Right lobe of liver (tissue), 6 donors: ENCODE results near the gene LHFPL2. TPM values are rescaled to one million over a fixed set of nuclear protein-coding genes. Genes with fewer than 3 reads are reported as not detected.

Experiments used
- ATAC-seq, 4 donors: fragments of 200-7000 bp; cut with Tn5 transposase; one replicate each; pipeline ENCODE4 v1.9.1; 2020; ENCODE audit warnings: mild to moderate bottlenecking in 4 of 4, moderate library complexity in 4 of 4
- DNase-seq, 3 donors: peaks; one replicate each; pipeline ENCODE4 v3.0.0-alpha.2; 2020
- H3K27ac ChIP-seq, 3 donors: fragments of 200-600 bp; one replicate each; pipeline ENCODE4 v1.8.0; 2022
- H3K27me3 ChIP-seq, 2 donors: fragments of 200-600 bp; one replicate each; pipeline ENCODE4 v1.8.0; 2022
- H3K36me3 ChIP-seq, 4 donors: fragments of 200-600 bp; sonication (generic) in 1 of 4; one replicate each; pipeline versions ENCODE4 v1.5.1 to v1.8.0; 2017 to 2022; ENCODE audit warnings: control low read depth in 1 of 4
- H3K4me1 ChIP-seq, 4 donors: fragments of 200-600 bp; sonication (generic) in 1 of 4; one replicate each; pipeline versions ENCODE4 v1.5.1 to v1.8.0; 2017 to 2022; ENCODE audit warnings: control low read depth in 1 of 4
- H3K4me3 ChIP-seq, 3 donors: fragments of 200-600 bp; one replicate each; pipeline ENCODE4 v1.8.0; 2022
- H3K9me3 ChIP-seq, 4 donors: fragments of 200-600 bp; sonication (generic) in 1 of 4; one replicate each; pipeline versions ENCODE4 v1.5.1 to v1.8.0; 2017 to 2022; ENCODE audit warnings: control low read depth in 1 of 4
- POLR2A ChIP-seq: fragments of 450-650 bp; IDR thresholded peaks from one replicate; pipeline ENCODE4 v1.6.1; 2017; ENCODE audit warnings: antibody characterized with exemption, mild to moderate bottlenecking
- WGBS: methylation state at CpG from one replicate; pipeline ENCODE4 v1.1.6; 2018; ENCODE audit warnings: low coverage, low lambda C conversion rate; ENCODE audit not compliant: insufficient coverage; ENCODE audit errors: missing lambda C conversion rate; 5-methylcytosine and 5-hydroxymethylcytosine counted together
- intact Hi-C, 2 donors: fragments of 100-400 bp; cut with DNase I; formaldehyde crosslinking; loops; one replicate each; pipeline versions ENCODE4 v1.11.2 to v1.14.1; 2022
- total RNA-seq, 6 experiments: library from RNA; depleted of rRNA in 2 of 6; stranded (reverse); fragments of >200 nt in 2 of 6; fragmentation: NEBNext Ultra II Directional in 3 of 6; extraction: Animal tissue kit (Norgen Biotek cat#: 25700) in 3 of 6; gene quantifications; one replicate each; pipeline versions ENCODE4 v1.1.0 to v1.2.4, GENCODE V29; 2016 to 2023
- TF ChIP-seq, protein P1 (sequence below), 4 donors: fragments of 200-600 bp in 3 of 4; fragments of 450-650 bp in 1 of 4; IDR thresholded peaks; one replicate each; pipeline versions ENCODE4 v1.5.1 to v1.8.0; 2016 to 2022; ENCODE audit warnings: antibody characterized with exemption in 4 of 4, mild to moderate bottlenecking in 2 of 4
- donor health status: DM: no; HTN: yes; CAD: no.
- donor health status: DM: no; HTN: no; CAD: no.
- donor health status: DM: no; HTN: no; CAD: no.
- donor health status: DM: no; HTN: yes; CAD: no.
- donor health status: DM: no; HTN: yes; CAD: no.

The LHFPL2 gene
- total RNA-seq, 6 experiments from 2014 or later, result 2.6 to 11.8 (median 4.3) TPM

DNA sequence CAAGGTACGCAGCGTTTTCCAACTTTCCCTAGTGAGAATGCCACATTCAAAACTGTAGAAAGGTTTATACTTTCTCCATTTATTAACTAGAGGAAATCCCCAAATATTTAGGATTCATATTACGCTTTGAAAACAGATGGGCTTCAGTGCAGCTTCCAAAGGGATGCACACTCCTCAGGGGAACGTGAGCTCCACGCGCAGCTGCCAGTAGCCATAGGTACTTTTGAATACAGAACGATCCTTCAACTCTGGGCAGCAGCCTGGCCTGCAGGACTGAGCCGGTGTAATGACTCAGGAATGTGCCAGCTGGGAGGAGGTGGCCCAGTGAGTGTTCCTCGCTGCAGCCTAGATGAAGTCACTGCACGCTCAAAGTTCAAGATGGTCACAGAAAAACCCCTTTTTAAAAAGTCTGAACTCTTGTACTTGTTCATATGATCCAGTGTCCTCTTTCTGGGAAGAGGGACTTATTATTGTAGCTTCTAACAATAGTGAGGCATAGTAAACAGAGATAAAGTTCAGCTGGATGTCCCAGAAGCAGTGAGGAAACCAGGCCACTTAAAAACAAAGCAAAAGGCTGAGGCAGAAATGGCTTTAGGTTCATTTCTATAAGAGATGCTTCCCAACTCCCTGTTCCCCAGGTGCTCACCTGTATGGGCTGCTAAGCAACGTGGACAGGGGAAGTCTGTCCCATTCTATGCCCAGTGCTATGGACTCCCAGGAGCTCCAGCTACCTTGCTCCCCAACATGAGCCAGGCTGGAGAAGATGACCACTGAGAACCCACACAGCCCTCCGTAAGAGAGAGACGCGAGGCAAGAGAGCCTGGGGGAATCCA lies 130.0 kb downstream of the LHFPL2 start:
- Histone ChIP-seq H3K36me3 (no peaks in the 10 kb centered on the region), H3K4me1 (peaks cover 0 to 9% (median 0%) of the 10 kb centered on the region in 4 donors), H3K4me3 (no peak overlapping the region), H3K27me3 (no peaks in the 10 kb centered on the region), H3K27ac (peak overlapping the region in 1 of 3 donors; percentile 57), H3K9me3 (no peaks in the 10 kb centered on the region)
- ATAC-seq (peak; percentile 73 to 92 (median 78)), DNase-seq (peak in 1 of 3 donors; percentile 59)
- intact Hi-C loops, result no loop called here
- TF ChIP-seq POLR2A, result peak; percentile 26
- TF ChIP-seq, protein P1, sequence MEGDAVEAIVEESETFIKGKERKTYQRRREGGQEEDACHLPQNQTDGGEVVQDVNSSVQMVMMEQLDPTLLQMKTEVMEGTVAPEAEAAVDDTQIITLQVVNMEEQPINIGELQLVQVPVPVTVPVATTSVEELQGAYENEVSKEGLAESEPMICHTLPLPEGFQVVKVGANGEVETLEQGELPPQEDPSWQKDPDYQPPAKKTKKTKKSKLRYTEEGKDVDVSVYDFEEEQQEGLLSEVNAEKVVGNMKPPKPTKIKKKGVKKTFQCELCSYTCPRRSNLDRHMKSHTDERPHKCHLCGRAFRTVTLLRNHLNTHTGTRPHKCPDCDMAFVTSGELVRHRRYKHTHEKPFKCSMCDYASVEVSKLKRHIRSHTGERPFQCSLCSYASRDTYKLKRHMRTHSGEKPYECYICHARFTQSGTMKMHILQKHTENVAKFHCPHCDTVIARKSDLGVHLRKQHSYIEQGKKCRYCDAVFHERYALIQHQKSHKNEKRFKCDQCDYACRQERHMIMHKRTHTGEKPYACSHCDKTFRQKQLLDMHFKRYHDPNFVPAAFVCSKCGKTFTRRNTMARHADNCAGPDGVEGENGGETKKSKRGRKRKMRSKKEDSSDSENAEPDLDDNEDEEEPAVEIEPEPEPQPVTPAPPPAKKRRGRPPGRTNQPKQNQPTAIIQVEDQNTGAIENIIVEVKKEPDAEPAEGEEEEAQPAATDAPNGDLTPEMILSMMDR (IDR thresholded peaks at IDR 0.05), result no peak
- WGBS, result 37% methylated on average over 11 of the region's 14 CpGs

DNA sequence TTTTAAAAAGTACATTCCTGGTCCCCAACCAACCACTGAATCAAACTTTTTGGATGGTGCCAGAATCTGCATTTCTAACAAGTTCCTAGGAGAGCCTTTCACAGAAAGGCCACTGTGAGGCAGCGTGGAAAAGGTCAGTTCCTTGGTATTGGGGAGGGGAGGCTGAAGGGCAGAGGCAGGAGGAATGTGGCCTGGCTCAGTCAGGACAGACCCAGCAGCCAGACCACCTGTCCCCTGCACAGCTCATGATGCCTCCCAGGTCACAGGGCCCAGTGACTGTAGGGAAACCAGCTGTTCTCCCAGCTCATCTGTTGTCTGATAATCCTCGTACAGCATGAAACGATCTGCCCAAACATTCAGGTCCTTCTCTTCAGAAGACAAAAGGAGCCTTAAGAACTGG lies 132.9 kb downstream of the LHFPL2 start:
- intact Hi-C loops, result no loop called here
- Histone ChIP-seq H3K4me3 (no peak overlapping the region), H3K9me3 (no peaks in the 10 kb centered on the region), H3K4me1 (peaks cover 0 to 16% (median 0%) of the 10 kb centered on the region in 4 donors), H3K27me3 (no peaks in the 10 kb centered on the region), H3K36me3 (no peaks in the 10 kb centered on the region), H3K27ac (no peak overlapping the region)
- no peak for TF ChIP-seq POLR2A
- TF ChIP-seq, protein P1 (IDR thresholded peaks at IDR 0.05), result no peak
- DNase-seq (no peak), ATAC-seq (no peak)
- 86% methylated on average over 1 of the region's 3 CpGs for WGBS

DNA sequence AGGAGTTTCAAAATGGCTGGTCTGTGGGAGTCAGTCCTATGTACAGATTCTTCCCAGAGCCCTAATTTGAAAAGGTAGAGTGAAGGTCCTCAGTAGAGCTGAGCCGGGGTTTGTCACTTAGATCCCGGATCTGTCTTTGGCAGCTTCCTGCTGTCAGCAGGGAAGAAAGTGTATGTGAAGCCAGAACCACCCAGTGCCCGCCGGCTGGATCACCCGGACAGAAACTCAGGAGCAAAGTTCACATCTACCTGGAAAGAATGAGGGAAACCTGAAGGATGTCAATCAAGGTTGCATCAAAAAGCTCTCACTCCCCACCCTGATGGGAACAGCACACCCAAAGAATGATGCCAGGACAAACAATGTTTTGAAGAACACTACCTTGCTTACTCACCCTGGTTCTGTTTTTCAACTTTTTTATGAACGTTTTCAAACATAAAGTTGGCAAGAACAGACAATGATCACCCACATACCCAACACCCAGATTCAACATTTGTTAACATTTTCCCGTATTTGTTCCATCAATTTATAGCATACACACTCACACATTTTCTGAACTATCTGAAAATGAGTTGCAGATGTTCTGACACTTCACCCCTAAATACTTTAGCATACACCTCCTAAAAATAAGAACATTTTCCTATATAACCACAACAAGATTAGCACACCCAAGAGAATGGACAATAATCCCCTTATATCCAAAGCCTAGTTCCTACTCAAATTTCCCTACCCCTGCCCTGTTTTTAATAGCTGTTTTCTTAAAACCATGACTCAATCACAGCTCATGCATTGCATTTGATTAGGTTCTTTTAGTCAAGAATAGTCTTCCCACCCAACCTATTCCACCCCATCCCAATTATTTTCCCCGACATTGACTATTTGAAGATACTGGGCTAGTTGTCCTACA lies 133.9 kb downstream of the LHFPL2 start:
- ATAC-seq (no peak), DNase-seq (no peak)
- no peak overlapping the region for H3K27ac ChIP-seq
- 70% methylated on average over 8 of the region's 8 CpGs for WGBS
- TF ChIP-seq, protein P1 (IDR thresholded peaks at IDR 0.05), result no peak
- no peak for TF ChIP-seq POLR2A
- no peak overlapping the region for H3K4me3 ChIP-seq
- intact Hi-C loops, result no loop called here
- no peaks in the 10 kb centered on the region for H3K9me3 ChIP-seq
- H3K4me1 ChIP-seq, result peaks cover 0 to 24% (median 0%) of the 10 kb centered on the region in 4 donors
- no peaks in the 10 kb centered on the region for H3K27me3 ChIP-seq
- H3K36me3 ChIP-seq, result no peaks in the 10 kb centered on the region

- H3K36me3 ChIP-seq, result no peaks in the 10 kb centered on the region
- H3K4me3 ChIP-seq, result no peak overlapping the region
- H3K27ac ChIP-seq, result no peak overlapping the region
- H3K27me3 ChIP-seq, result no peaks in the 10 kb centered on the region
- no peak for ATAC-seq
- no peak for DNase-seq
- 75% methylated on average over 6 of the region's 6 CpGs for WGBS
- H3K4me1 ChIP-seq, result peaks cover 0 to 20% (median 0%) of the 10 kb centered on the region in 4 donors
- intact Hi-C loops, result no loop called here
- no peak for TF ChIP-seq POLR2A
- TF ChIP-seq, protein P1 (IDR thresholded peaks at IDR 0.05), result no peak
- no peaks in the 10 kb centered on the region for H3K9me3 ChIP-seq
Observed at GRCh38 chr5:78513441-78513840, 135.1 kb downstream of the LHFPL2 start.
